Fibroblast of mammary gland (primary cell): ENCODE results near the gene NFKB2.

Experiments
- DNase-seq: peaks from one replicate; pipeline ENCODE4 v3.0.0-alpha.2; 2010; ENCODE audit warnings: low read depth
- H3K4me3 ChIP-seq: 2 replicates; pipeline ENCODE4 v1.5.1; 2011; ENCODE audit warnings: low read depth, mild to moderate bottlenecking, low read length, moderate library complexity; ENCODE audit not compliant: control insufficient read depth
- TF ChIP-seq, protein P1 (sequence below): conservative IDR thresholded peaks from 2 replicates; pipeline ENCODE4 v1.5.1; 2011; ENCODE audit warnings: low read depth, low read length, inconsistent platforms; ENCODE audit not compliant: control insufficient read depth, insufficient read depth

Gene NFKB2

DNA sequence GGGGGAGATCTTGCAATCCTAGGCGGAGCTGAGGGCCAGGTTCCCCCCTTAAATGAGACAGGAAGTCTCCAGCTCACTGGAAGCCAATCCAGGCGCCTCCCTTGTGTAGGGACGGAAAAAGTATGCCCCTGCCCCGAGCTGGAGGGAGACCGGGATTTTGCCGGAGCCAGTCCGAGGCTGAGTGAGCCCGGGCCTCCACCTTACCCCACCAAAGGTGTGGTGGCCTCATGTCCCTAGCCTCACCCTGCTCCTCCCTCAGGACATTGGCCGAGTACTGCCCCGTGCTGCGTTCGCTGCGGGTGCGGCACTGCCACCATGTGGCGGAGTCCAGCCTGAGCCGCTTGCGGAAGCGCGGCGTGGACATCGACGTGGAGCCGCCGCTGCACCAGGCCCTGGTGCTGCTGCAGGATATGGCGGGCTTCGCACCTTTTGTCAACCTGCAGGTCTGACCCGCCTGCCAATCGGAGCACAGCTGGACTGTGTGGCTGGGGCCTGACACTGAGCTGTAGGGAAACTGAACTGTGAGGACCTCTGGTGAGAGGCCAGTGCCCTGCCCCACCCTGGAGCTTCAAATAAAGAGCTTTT is 27.1 kb downstream of the NFKB2 start:
- peak; percentile 69 for DNase-seq
- TF ChIP-seq, protein P1, sequence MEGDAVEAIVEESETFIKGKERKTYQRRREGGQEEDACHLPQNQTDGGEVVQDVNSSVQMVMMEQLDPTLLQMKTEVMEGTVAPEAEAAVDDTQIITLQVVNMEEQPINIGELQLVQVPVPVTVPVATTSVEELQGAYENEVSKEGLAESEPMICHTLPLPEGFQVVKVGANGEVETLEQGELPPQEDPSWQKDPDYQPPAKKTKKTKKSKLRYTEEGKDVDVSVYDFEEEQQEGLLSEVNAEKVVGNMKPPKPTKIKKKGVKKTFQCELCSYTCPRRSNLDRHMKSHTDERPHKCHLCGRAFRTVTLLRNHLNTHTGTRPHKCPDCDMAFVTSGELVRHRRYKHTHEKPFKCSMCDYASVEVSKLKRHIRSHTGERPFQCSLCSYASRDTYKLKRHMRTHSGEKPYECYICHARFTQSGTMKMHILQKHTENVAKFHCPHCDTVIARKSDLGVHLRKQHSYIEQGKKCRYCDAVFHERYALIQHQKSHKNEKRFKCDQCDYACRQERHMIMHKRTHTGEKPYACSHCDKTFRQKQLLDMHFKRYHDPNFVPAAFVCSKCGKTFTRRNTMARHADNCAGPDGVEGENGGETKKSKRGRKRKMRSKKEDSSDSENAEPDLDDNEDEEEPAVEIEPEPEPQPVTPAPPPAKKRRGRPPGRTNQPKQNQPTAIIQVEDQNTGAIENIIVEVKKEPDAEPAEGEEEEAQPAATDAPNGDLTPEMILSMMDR: peak; percentile 69
- peak overlapping the region; percentile 81 for H3K4me3 ChIP-seq

DNA sequence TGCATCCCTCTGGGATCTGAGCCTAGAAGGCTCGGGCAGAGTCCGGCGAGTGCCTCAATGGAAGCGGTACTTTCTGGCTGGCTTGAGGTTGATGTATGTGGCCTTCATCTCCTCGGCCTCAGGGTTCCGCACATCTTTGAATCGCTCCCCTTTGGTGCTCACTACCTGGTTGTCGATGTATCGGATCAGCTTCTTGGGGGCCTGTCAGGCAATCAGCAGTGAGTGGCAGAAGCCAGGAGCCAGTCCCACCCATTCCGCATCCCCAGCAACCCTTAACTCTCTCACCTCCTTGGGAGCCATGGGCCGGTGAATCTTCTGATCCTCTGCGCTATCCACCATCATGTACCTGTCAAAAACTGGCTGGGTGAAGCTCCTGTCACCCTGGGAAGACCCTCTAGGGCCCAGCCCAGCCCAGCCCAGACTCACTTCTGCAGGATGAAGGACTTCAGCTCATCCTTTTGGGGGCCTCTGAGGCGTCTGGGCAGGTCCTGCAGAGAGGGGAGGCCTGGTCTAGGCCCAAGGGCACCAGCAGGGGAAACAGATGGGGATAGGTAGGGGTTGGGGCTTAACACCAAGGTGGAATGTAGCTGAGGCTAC is 28.0 kb downstream of the NFKB2 start:
- no peak for DNase-seq
- TF ChIP-seq, protein P1: no peak
- no peak overlapping the region for H3K4me3 ChIP-seq

DNA sequence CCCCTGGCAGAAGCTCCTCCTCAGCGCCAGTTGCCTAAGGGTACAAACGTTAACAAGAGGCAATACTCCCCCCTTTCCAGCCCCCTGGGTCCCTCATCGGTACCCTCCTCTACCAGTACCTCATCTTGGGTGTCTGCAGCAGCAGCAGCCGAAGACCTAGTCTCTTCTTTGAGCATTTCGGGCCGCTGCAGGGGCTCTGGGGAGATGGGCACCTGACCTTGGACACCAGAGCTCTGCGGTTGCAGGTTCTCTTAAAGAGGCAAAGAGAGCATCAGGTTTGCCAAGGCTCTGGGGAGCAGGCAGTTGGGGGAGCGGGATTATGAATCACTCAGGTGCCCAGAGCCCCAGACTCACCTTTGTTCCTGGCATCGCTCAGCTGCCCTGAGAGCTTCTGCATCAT is 28.6 kb downstream of the NFKB2 start:
- no peak for DNase-seq
- TF ChIP-seq, protein P1: no peak
- no peak overlapping the region for H3K4me3 ChIP-seq

DNA sequence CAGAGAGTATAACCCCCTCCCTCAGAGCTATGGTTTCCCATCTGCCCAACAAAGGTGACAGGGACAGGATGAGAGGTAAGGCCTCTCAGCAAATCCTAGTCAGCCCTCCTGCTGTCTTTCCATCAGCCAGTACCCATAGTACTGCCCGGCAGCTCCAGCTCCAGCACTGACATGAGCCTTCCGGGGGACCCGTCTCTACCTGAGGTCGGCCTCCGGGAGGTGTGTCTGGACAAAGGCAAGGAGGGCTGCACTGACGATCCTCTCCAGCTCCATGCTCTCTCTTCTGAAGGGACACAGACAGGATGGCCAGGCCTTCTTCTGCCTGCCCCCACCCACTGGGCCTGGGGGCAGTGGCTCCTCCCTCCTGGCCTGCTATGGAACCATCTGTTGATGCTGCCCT is 29.4 kb downstream of the NFKB2 start:
- no peak for DNase-seq
- TF ChIP-seq, protein P1: no peak
- H3K4me3 ChIP-seq: no peak overlapping the region

DNA sequence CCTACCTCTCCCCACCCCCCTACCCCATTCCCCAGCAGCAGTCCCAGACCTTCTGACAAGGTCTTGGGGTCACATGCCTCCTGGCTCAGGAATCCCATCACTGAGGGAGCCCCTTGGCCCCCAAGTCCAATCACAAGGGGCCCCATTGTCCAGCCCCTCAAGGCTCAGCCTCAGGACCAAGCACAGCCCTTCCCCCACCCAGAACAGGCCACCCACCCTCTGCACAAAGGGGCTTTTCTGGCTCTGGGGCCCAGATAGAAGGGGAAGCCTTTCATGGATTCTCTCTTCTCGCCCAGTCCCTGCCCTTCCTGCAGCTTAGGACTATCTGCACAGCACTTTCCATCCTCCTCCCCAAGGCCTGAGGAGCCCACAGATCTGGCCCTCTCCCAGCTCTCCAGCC is 29.9 kb downstream of the NFKB2 start:
- no peak for DNase-seq
- TF ChIP-seq, protein P1: no peak

DNA sequence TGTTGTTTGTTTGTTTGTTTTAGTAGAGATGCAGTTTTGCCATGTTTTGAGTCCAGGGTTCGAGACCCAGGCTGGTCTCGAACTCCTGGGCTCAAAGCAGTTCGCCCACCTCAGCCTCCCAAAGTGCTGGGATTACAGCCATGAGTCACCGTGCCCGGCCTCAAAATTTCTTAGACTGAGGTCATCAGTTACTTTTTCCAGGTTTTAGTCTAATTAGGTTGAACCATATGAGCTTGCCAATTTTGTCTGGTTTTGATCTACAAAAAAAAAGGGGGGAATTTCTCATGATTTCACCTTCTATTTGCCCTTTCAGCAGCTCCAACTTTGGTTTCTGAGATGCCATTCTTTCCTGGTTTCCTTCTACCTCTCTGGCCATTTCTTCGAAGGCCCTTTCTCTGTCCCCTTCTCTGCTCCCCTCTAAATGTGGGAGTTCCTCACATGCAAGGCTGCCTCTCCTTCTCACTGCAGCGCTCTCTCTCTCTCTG is 31.3 kb downstream of the NFKB2 start:
- TF ChIP-seq, protein P1: no peak
- DNase-seq: peak; percentile 50
- H3K4me3 ChIP-seq: no peak overlapping the region

More for the DNA sequence above, 29.9 kb downstream of the NFKB2 start:
- no peak overlapping the region for H3K4me3 ChIP-seq
